AG04450 (cell line): ENCODE results near the gene NKG7. TPM values are rescaled to one million over a fixed set of nuclear protein-coding genes. Genes with fewer than 3 reads are reported as not detected.

Experiments
- CTCF ChIA-PET: fragments of 300-600, 350-600 bp; formaldehyde crosslinking; extraction: SDS; loops from one replicate; lab custom pipeline; 2022; ENCODE audit warnings: antibody characterized with exemption, inconsistent platforms; lab: Charles Lee
- POLR2A ChIA-PET: fragments of 350-600 bp; formaldehyde crosslinking; extraction: SDS; loops from one replicate; lab custom pipeline; 2021; ENCODE audit warnings: antibody characterized with exemption, inconsistent platforms; lab: Yijun Ruan, JAX
- DNase-seq: peaks from one replicate; pipeline ENCODE4 v3.0.0-alpha.2; 2011; ENCODE audit warnings: low read depth, low spot score
- H3K27ac ChIP-seq: one replicate; pipeline ENCODE4 v1.5.1; 2012; ENCODE audit warnings: low read depth, low read length, control low read depth
- H3K27me3 ChIP-seq: one replicate; pipeline ENCODE4 v1.6.0; 2012; ENCODE audit warnings: low read length; ENCODE audit not compliant: control insufficient read depth, insufficient read depth
- H3K4me3 ChIP-seq: 2 replicates; pipeline ENCODE4 v1.5.1; 2011; ENCODE audit warnings: mild to moderate bottlenecking, low read depth, low read length, control low read depth
- H3K9me3 ChIP-seq: 2 replicates; pipeline ENCODE4 v1.5.1; 2012; ENCODE audit warnings: low read length; ENCODE audit not compliant: control insufficient read depth, insufficient read depth
- CTCF ChIP-seq: IDR thresholded peaks from 2 replicates; pipeline ENCODE4 v1.5.1; 2011; ENCODE audit warnings: low read depth, low read length, control low read depth, inconsistent platforms
- polyA plus RNA-seq: library from polyadenylated mRNA; depleted of rRNA; stranded (reverse); fragments of >200 nt; gene quantifications from 2 replicates; pipeline ENCODE4 v1.2.3, GENCODE V29; 2011

NKG7 gene
- polyA plus RNA-seq, 1 experiment: not detected

- no peak for TF ChIP-seq CTCF
- H3K9me3 ChIP-seq: peaks cover 10% of the 10 kb centered on the region; the same call in 1 of the 2 replicates
- H3K27ac ChIP-seq: no peak overlapping the region
- no peak overlapping the region for H3K4me3 ChIP-seq
- CTCF ChIA-PET: no interaction called here
- POLR2A ChIA-PET: no interaction called here
- H3K27me3 ChIP-seq: peaks cover 10% of the 10 kb centered on the region
- DNase-seq: no peak
Observed at GRCh38 chr19:51331193-51331592, 41.3 kb downstream of the NKG7 start.

DNA sequence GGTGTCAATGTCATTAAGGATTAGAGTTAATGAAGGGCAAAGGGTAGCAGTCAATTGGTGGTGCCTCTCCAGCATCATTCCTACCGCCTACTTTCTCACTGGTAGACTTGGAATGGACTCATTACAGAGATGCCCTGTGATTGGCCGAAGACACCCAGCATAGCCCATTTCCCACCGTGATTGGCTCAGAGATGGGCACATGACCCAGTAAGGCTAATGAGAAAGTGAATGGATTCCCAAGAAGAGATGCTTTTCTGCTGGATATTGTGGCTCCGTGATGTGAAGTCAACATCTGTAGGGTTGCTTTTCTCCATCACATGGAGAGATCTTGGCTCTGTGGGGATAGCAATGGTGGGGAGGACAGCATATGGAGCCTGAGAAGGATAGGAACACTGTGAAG is 42.1 kb downstream of the NKG7 start:
- CTCF ChIA-PET: no interaction called here
- POLR2A ChIA-PET: no interaction called here
- no peak for TF ChIP-seq CTCF

GRCh38 chr19:51329411-51329810 is 43.0 kb downstream of the NKG7 start:
- Histone ChIP-seq H3K27ac (no peak overlapping the region), H3K27me3 (peaks cover 10% of the 10 kb centered on the region), H3K4me3 (no peak overlapping the region), H3K9me3 (peaks cover 10% of the 10 kb centered on the region; the same call in 1 of the 2 replicates)
- ChIA-PET CTCF (no interaction called here), POLR2A (no interaction called here)
- no peak for DNase-seq
- TF ChIP-seq CTCF: no peak

More for the DNA sequence above, 42.1 kb downstream of the NKG7 start:
- Histone ChIP-seq H3K4me3 (no peak overlapping the region), H3K9me3 (peaks cover 10% of the 10 kb centered on the region; the same call in 1 of the 2 replicates), H3K27ac (no peak overlapping the region), H3K27me3 (peaks cover 10% of the 10 kb centered on the region)
- DNase-seq: no peak

- Histone ChIP-seq H3K4me3 (peak overlapping the region; percentile 20; the same call in 1 of the 2 replicates), H3K27me3 (peaks cover 10% of the 10 kb centered on the region), H3K9me3 (peaks cover 3% of the 10 kb centered on the region; the same call in 1 of the 2 replicates), H3K27ac (no peak overlapping the region)
- POLR2A ChIA-PET: no interaction called here
- DNase-seq: no peak
- CTCF ChIA-PET: interaction anchor here (0.7 to 1.0 kb wide), 2 partner anchors 12 to 410 kb away, joined by 3 to 4 read pairs; no protein-coding TSS in a partner anchor
- no peak for TF ChIP-seq CTCF
Observed at GRCh38 chr19:51327066-51328001, 45.1 kb downstream of the NKG7 start.
